Kidney epithelial cell (primary cell): ENCODE results near the gene PPP2R3C. TPM values are rescaled to one million over a fixed set of nuclear protein-coding genes. Genes with fewer than 3 reads are reported as not detected.

Experiments used
- DNase-seq: peaks from one replicate; pipeline ENCODE4 v3.0.0-alpha.2; 2010; ENCODE audit warnings: low read depth
- H3K27me3 ChIP-seq: 2 replicates; pipeline ENCODE4 v1.6.0; 2011; ENCODE audit warnings: low read length; ENCODE audit not compliant: control insufficient read depth, insufficient read depth
- H3K36me3 ChIP-seq: 2 replicates; pipeline ENCODE4 v1.5.1; 2011; ENCODE audit warnings: low read length; ENCODE audit not compliant: control insufficient read depth, insufficient read depth
- H3K4me3 ChIP-seq: 2 replicates; pipeline ENCODE4 v1.5.1; 2011; ENCODE audit warnings: low read depth, mild to moderate bottlenecking, control low read depth, low read length
- CTCF ChIP-seq: IDR thresholded peaks from 2 replicates; pipeline ENCODE4 v1.5.1; 2011; ENCODE audit warnings: mild to moderate bottlenecking, moderate library complexity, low read length, control low read depth, inconsistent platforms; ENCODE audit not compliant: insufficient read depth, poor library complexity, severe bottlenecking
- total RNA-seq: library from RNA; depleted of rRNA; stranded (reverse); fragments of >200 nt; gene quantifications from 2 replicates; pipeline ENCODE4 v1.2.3, GENCODE V29; 2015

PPP2R3C gene
- total RNA-seq, 1 donor from 2014 or later = 39.4 TPM

DNA sequence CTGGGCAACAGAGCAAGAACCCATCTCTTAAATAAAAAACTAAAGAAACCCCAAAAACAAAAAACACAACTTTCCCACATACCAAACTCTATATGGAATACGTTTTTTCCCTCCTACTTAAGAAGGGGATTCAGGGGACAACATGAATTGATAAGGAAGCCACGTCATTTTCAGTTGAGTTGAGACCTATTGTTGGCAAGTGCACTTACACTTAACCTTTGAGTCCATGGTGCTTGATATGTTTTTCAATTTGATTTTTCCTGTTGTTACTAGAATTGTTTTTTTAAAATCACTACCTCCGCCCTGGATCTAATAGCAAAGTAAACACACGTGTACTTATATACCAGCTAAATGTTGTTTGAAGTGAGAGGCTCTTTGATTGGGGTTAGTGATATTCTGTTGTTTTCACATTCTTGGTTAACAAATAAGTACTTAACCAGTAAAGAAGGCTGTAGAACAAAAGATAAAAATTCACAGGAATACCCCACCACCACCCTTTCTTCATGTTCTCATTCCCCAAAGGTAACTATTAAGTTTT is 73.7 kb downstream of the PPP2R3C start:
- no peaks in the 10 kb centered on the region for H3K36me3 ChIP-seq
- TF ChIP-seq CTCF = no peak
- H3K27me3 ChIP-seq = no peaks in the 10 kb centered on the region
- no peak overlapping the region for H3K4me3 ChIP-seq
- DNase-seq = no peak

DNA sequence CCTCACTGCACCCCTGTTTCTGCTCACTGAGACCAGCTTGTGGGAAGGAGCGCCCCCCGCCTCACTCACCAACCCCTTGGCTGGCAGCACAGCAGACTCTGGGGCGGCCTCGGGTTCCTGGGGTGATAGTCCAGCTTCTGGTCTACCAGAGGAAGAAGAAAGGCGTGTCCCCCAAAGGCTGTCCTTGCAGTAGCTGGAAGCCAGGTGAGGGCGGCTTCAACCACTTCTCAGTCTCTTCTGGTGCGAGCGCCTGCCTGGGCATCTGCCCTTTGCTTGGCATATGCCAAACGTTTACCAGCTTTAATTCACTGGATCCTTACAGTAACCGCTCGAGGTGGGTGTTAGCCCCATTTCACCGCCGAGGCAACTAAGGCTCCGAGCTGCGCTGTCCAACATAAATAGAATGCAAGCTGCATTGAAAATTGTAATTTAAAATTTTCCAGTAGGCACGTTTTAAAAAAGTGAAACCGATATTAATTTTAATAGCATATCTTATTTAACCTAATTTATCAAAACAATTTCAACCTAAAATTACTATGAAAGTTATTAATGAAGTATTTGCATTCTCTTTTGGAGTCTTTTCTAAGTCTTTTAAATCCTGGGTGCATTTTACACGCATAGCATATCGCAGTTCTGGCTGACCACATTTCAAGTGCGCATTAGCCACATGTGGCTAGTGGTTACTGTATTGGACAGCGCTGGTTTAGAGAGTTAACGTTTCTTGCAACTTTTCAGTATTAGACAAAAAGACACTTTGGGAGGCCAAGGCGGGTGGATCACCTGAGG is 74.8 kb downstream of the PPP2R3C start:
- DNase-seq = no peak
- no peak for TF ChIP-seq CTCF
- no peaks in the 10 kb centered on the region for H3K27me3 ChIP-seq
- no peaks in the 10 kb centered on the region for H3K36me3 ChIP-seq
- H3K4me3 ChIP-seq = peak overlapping the region; percentile 66

DNA sequence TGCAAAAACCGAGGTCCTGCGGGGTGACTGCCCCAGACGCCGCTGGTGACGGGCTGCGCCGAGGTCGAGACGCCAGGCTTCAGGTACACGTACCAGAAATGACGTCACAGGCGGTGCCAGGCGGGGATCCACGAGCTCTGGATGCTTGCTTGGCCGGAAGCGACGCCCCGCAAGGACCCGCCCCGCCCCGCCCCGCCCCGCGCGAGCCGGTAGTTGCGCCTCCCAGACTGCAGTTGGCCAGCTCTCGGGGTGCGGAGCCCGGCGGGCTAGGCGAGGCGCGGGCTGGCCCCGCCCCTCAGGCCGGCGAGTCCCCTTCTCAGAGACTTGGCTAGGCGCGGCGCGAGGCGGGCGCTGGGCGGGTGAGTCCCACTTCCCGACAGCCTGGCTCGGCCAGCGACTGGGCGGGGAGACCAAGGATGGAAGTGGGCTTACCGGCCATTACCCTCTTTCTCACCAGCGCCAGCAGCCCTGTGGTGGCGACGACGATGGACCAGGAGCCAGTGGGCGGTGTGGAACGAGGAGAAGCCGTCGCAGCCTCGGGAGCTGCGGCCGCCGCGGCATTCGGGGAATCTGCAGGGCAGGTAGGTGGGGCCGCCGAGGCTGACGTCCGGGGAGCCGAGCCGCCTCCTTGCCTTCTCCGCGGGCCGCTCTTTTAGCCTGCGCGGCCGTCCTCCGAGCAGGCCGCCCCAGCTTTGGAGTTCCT is 75.6 kb downstream of the PPP2R3C start, which contains the start of gene FAM177A1:
Gene FAM177A1 (plus strand): TSS at position 225 of the 703 bp plus-strand sequence. CDS start 192 bp downstream, at position 417.
- TF ChIP-seq CTCF = no peak
- Histone ChIP-seq H3K36me3 (no peaks in the 10 kb centered on the region), H3K4me3 (peak within 1 kb of the TSS; percentile 66), H3K27me3 (no peaks in the 10 kb centered on the region)
- peak; percentile 85 for DNase-seq

- TF ChIP-seq CTCF = no peak
Observed at GRCh38 chr14:35045798-35046047, 76.1 kb downstream of the PPP2R3C start.

DNA sequence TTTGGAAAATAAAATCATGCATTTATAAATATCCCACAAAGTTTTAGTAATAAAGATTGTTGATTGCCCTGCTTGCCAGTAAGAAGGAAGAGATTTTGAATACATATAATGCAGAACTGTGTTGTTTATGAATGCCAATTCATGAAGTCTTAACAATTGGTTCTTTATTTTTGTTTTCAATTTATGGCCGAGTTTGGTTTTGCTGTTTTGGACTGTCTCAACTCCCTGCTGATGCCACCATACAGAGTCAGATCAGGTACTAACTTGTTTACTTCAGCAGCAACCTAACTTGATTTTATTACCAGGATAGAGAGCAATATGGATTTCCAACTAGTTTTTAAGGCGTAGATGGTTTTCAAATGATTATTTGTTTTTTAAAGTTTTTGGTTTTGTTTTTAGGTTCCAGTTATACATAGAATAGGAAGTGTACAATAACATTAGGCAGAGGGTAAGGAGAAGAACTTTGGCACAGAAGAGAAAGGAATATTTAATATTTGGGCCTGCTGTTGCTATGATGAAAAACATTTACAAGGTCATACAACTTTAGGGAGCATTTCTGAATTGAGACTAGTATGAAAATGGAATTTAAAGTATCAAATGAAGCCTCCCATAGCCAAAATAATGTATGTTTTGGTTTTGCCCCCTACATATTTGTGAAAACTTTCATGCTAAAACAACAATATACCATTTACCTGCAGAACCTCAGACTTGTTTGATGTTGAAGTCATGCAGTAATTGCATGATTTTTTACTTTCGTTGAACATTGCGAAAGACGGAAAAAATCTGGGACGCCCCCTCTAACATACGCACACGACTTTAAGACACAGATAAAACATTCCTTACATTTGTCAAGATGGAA is 76.6 kb downstream of the PPP2R3C start:
- Histone ChIP-seq H3K4me3 (peak overlapping the region; percentile 66), H3K27me3 (no peaks in the 10 kb centered on the region), H3K36me3 (no peaks in the 10 kb centered on the region)
- TF ChIP-seq CTCF = no peak
- DNase-seq = no peak

More at GRCh38 chr14:35045798-35046047, 76.1 kb downstream of the PPP2R3C start:
- Histone ChIP-seq H3K36me3 (no peaks in the 10 kb centered on the region), H3K27me3 (no peaks in the 10 kb centered on the region), H3K4me3 (peak overlapping the region; percentile 66)
- DNase-seq = no peak
